ENCODE measurements around the gene GNB3. TPM values are rescaled to one million over a fixed set of nuclear protein-coding genes. Genes with fewer than 3 reads are reported as not detected.
"Not testable (repeated sequence)": the region's sequence is repeated elsewhere in the genome, so short reads cannot be mapped to it uniquely, and the experiment has no call there.

The GNB3 gene
- total RNA-seq, 1 experiment from 2014 or later, result 8.7 TPM

DNA sequence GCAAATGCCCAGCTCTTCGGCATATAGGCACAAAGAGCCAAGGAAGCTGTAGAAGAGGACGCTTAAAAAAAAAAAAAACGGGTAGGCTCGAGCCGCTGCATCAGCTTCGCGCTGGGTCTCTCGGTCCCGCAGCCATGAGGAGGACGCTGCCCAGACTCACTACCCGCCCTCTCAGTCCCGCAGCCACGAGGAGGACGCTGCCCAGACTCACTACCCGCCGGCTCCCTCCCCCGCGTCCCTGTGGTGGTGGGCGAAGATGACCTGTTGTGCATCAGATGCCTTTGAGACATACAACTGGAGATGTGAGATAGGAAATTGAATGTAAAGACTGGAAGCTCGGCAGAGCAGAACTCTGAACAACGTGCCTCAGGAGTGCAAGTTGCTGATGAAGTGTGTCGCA lies 43.8 kb downstream of the GNB3 start:
- TF ChIP-seq RAD21 (IDR thresholded peaks at IDR 0.05; ENCODE audit: low read depth) (no peak), TCF7L2 (IDR thresholded peaks at IDR 0.05; ENCODE audit: borderline replicate concordance, extremely low read depth, insufficient read depth, insufficient read length) (no peak)
- POLR2A ChIA-PET, result no interaction called here

DNA sequence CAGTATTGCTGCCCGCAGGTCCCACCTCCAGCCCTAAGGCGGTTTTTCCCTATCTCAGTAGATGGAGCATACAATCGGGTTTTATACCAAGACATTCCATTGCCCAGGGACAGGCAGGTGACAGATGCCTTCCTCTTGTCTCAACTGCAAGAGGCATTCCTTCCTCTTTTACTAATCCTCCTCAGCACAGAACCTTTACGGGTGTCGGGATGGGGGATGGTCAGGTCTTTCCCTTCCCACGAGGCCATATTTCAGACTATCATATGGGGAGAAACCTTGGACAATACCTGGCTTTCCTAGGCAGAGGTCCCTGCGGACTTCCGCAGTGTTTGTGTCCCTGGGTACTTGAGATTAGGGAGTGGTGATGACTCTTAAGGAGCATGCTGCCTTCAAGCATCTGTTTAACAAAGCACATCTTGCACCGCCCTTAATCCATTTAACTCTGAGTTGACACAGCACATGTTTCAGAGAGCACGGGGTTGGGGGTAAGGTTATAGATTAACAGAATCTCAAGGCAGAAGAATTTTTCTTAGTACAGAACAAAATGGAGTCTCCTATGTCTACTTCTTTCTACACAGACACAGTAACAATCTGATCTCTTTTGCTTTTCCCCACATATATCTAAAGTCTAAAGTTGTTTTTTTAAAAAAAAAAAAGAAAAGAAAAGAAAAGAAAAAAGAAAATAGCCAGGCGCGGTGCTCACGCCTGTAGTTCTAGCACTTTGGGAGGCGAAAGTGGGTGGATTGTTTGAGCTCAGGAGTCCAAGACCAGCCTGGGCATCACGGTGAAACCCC lies 45.7 kb downstream of the GNB3 start:
- RAD21 ChIA-PET (ENCODE audit: low non-redundant PET in 1 of 2, low total read pairs in 2 of 2, uncharacterized antibody in 2 of 2, unreplicated experiment in 2 of 2); H3K9me2 ChIP-seq (ENCODE audit: insufficient read depth); H3K9ac ChIP-seq (ENCODE audit: low read length); H3K36me3 ChIP-seq (ENCODE audit: control insufficient read depth in 1 of 2, insufficient read depth in 2 of 2, low read length in 2 of 2); H4K20me1 ChIP-seq (ENCODE audit: insufficient read depth); DNase-seq (ENCODE audit: low read depth, low spot score); H3K79me2 ChIP-seq (ENCODE audit: insufficient read depth, low read length); intact Hi-C loops (cut with micrococcal nuclease); ATAC-seq; BruUV-seq (replicated peaks); H2AFZ ChIP-seq (ENCODE audit: low read depth, low read length, poor library complexity, severe bottlenecking); CTCF ChIA-PET; H3K9me3 ChIP-seq (ENCODE audit: control insufficient read depth in 1 of 2, insufficient read depth in 1 of 2, low read depth in 1 of 2, low read length in 2 of 2); H3K27ac ChIP-seq (ENCODE audit: low read depth, low read length); H3K4me2 ChIP-seq (ENCODE audit: low read length); H3K27me3 ChIP-seq (ENCODE audit: insufficient read depth, low read length); H3K4me3 ChIP-seq (replicated peaks in 1 of 2; ENCODE audit: low read depth in 1 of 2, low read length in 2 of 2): not testable (repeated sequence)
- POLR2A ChIA-PET, result interaction anchor here (0.8 kb wide), 1 partner anchor 14 kb away, joined by 3 read pairs; the partner anchor contains the start of gene SPSB2
- H3K4me1 ChIP-seq (ENCODE audit: control insufficient read depth in 1 of 2, insufficient read depth in 2 of 2, low read length in 2 of 2), result peaks cover 9 to 11% of the 10 kb centered on the region in 2 experiments

More for the DNA sequence above, 43.8 kb downstream of the GNB3 start:
- ChIA-PET RAD21 (ENCODE audit: low non-redundant PET in 1 of 2, low total read pairs in 2 of 2, uncharacterized antibody in 2 of 2, unreplicated experiment in 2 of 2) (no interaction called here), CTCF (interaction anchor here (2.5 kb wide), 1 partner anchor 12 kb away, joined by 7 read pairs; no protein-coding TSS in a partner anchor)
- BruUV-seq (replicated peaks), result no TSS peak
- intact Hi-C loops (cut with micrococcal nuclease), result no loop called here
- Histone ChIP-seq H3K4me1 (ENCODE audit: control insufficient read depth in 1 of 2, insufficient read depth in 2 of 2, low read length in 2 of 2) (peaks cover 12 to 19% of the 10 kb centered on the region in 2 experiments), H3K9me3 (ENCODE audit: control insufficient read depth in 1 of 2, insufficient read depth in 1 of 2, low read depth in 1 of 2, low read length in 2 of 2) (no peaks in the 10 kb centered on the region), H3K9me2 (ENCODE audit: insufficient read depth) (no peaks in the 10 kb centered on the region), H3K9ac (ENCODE audit: low read length) (no peak overlapping the region), H3K36me3 (ENCODE audit: control insufficient read depth in 1 of 2, insufficient read depth in 2 of 2, low read length in 2 of 2) (peaks cover 0 to 4% of the 10 kb centered on the region in 2 experiments; a peak in 2 of 4 replicates), H3K4me2 (ENCODE audit: low read length) (no peak overlapping the region), H2AFZ (ENCODE audit: low read depth, low read length, poor library complexity, severe bottlenecking) (no peak overlapping the region), H3K27me3 (ENCODE audit: insufficient read depth, low read length) (no peaks in the 10 kb centered on the region), H3K79me2 (ENCODE audit: insufficient read depth, low read length) (no peaks in the 10 kb centered on the region), H3K4me3 (replicated peaks in 1 of 2; ENCODE audit: low read depth in 1 of 2, low read length in 2 of 2) (no peak overlapping the region), H3K27ac (ENCODE audit: low read depth, low read length) (no peak overlapping the region), H4K20me1 (ENCODE audit: insufficient read depth) (no peaks in the 10 kb centered on the region)
- no peak for ATAC-seq
- no peak for DNase-seq (ENCODE audit: low read depth, low spot score)

All from HCT116 (cell line).